B cell (primary cell): ENCODE data around the gene SFR1. TPM values are rescaled to one million over a fixed set of nuclear protein-coding genes. Genes with fewer than 3 reads are reported as not detected.

Experiments
- ATAC-seq: fragments of 200-7000 bp; cut with Tn5 transposase; one replicate; pipeline ENCODE4 v1.10.0; 2021; ENCODE audit warnings: low read depth, mild to moderate bottlenecking, moderate number of reproducible peaks, moderate library complexity
- CTCF ChIA-PET: fragments of 350-600 bp; sonication (Branson Sonifier 250); formaldehyde crosslinking; loops from one replicate; lab custom pipeline; 2021; ENCODE audit warnings: antibody characterized with exemption, inconsistent platforms; lab: Charles Lee
- POLR2A ChIA-PET: fragments of 350-600 bp; sonication (Branson Sonifier 250); formaldehyde crosslinking; loops from one replicate; lab custom pipeline; 2021; ENCODE audit warnings: antibody characterized with exemption; lab: Charles Lee
- DNase-seq: peaks from one replicate; pipeline ENCODE4 v3.0.0; 2013
- H2AFZ ChIP-seq: 2 replicates; pipeline ENCODE4 v1.6.1; 2012; ENCODE audit warnings: mild to moderate bottlenecking, low read depth, low read length; ENCODE audit not compliant: insufficient read depth, poor library complexity, severe bottlenecking
- H3K27ac ChIP-seq, 2 donors: 1 replicate in 1 of 2; 2 replicates in 1 of 2; pipeline ENCODE4 v1.5.1; 2012 to 2013; ENCODE audit warnings: low read length in 2 of 2, mild to moderate bottlenecking in 2 of 2, moderate library complexity in 1 of 2
- H3K27me3 ChIP-seq, 4 experiments: fragments of 200-600 bp in 1 of 4; sonication (generic) in 1 of 4; replicated peaks in 1 of 4; 1 replicate in 2 of 4; 2 replicates in 2 of 4; pipeline versions ENCODE4 v1.6.1 to v1.7.0; 2013 to 2016; ENCODE audit warnings: low read length in 3 of 4, mild to moderate bottlenecking in 2 of 4, mixed read lengths in 1 of 4, moderate library complexity in 1 of 4; ENCODE audit not compliant: insufficient read depth in 4 of 4, control insufficient read depth in 3 of 4; ENCODE audit errors: control extremely low read depth in 1 of 4
- H3K36me3 ChIP-seq, 2 experiments: replicated peaks in 1 of 2; 1 replicate in 1 of 2; 2 replicates in 1 of 2; pipeline versions ENCODE4 v1.6.1 to v1.7.1; 2013; ENCODE audit warnings: low read length in 1 of 2; ENCODE audit not compliant: insufficient read depth in 2 of 2, control insufficient read depth in 1 of 2; ENCODE audit errors: control extremely low read depth in 1 of 2, extremely low read depth in 1 of 2
- H3K4me1 ChIP-seq, 2 donors: fragments of 200-600 bp in 1 of 2; sonication (generic) in 1 of 2; 1 replicate in 1 of 2; 2 replicates in 1 of 2; pipeline versions ENCODE4 v1.5.1 to v1.6.1; 2013 to 2017; ENCODE audit warnings: low read length in 2 of 2; ENCODE audit not compliant: control insufficient read depth in 2 of 2, insufficient read depth in 2 of 2
- H3K4me2 ChIP-seq: replicated peaks from 2 replicates; pipeline ENCODE3; 2012; ENCODE audit warnings: mild to moderate bottlenecking, low read depth, low read length; ENCODE audit not compliant: poor library complexity, severe bottlenecking
- H3K4me3 ChIP-seq, 5 experiments: fragments of 200-600 bp in 1 of 5; sonication (generic) in 1 of 5; 1 replicate in 3 of 5; 2 replicates in 2 of 5; pipeline versions ENCODE4 v1.5.1 to v1.7.0; 2011 to 2016; ENCODE audit warnings: low read length in 4 of 5, mild to moderate bottlenecking in 4 of 5, low read depth in 2 of 5, control low read depth in 1 of 5, moderate library complexity in 1 of 5; ENCODE audit not compliant: insufficient read depth in 1 of 5; ENCODE audit errors: control extremely low read depth in 1 of 5, extremely low read depth in 1 of 5
- H3K79me2 ChIP-seq: fragments of 200-600 bp; sonication (generic); one replicate; pipeline ENCODE4 v1.6.0; 2016; ENCODE audit warnings: low read length; ENCODE audit not compliant: control insufficient read depth, insufficient read depth
- H3K9ac ChIP-seq: fragments of 200-600 bp; sonication (generic); 2 replicates; pipeline ENCODE4 v1.6.1; 2017; ENCODE audit warnings: mild to moderate bottlenecking, low read length, moderate library complexity
- H3K9me3 ChIP-seq, 3 donors: one replicate each; pipeline versions ENCODE4 v1.6.1 to v1.7.1; 2013; ENCODE audit warnings: low read length in 2 of 3; ENCODE audit not compliant: control insufficient read depth in 2 of 3, insufficient read depth in 1 of 3; ENCODE audit errors: control extremely low read depth in 1 of 3
- H4K20me1 ChIP-seq: 2 replicates; pipeline ENCODE4 v1.6.0; 2012; ENCODE audit warnings: mild to moderate bottlenecking, low read length; ENCODE audit not compliant: insufficient read depth, control insufficient read depth, poor library complexity, severe bottlenecking
- H3K27ac Mint-ChIP-seq: one replicate; pipeline ENCODE4 v1.8.0; 2021; ENCODE audit warnings: mixed read lengths
- H3K27me3 Mint-ChIP-seq: one replicate; pipeline ENCODE4 v1.8.0; 2021; ENCODE audit warnings: mixed read lengths
- H3K4me1 Mint-ChIP-seq: one replicate; pipeline ENCODE4 v1.8.0; 2021; ENCODE audit warnings: mixed read lengths
- H3K4me3 Mint-ChIP-seq: one replicate; pipeline ENCODE4 v1.8.0; 2021; ENCODE audit warnings: mixed read lengths
- H3K9me3 Mint-ChIP-seq: one replicate; pipeline ENCODE4 v1.8.0; 2022; ENCODE audit warnings: mixed read lengths; ENCODE audit not compliant: insufficient read depth
- CTCF ChIP-seq: fragments of 200-600 bp; IDR thresholded peaks from one replicate; pipeline ENCODE4 v1.8.0; 2022; ENCODE audit warnings: antibody characterized with exemption, mild to moderate bottlenecking
- EZH2 ChIP-seq: IDR thresholded peaks from 2 replicates; pipeline ENCODE4 v1.6.1; 2012; ENCODE audit warnings: borderline replicate concordance, low read depth, mild to moderate bottlenecking, moderate library complexity, low read length; ENCODE audit not compliant: insufficient read depth, poor library complexity, severe bottlenecking
- WGBS: methylation state at CpG from one replicate; pipeline ENCODE4 v1.1.5; 2013; ENCODE audit warnings: missing lambda C conversion rate; ENCODE audit not compliant: insufficient coverage; 5-methylcytosine and 5-hydroxymethylcytosine counted together
- intact Hi-C: fragments of 100-400 bp; cut with micrococcal nuclease; formaldehyde crosslinking; loops from one replicate; pipeline ENCODE4 v1.10.0; 2022
- polyA plus RNA-seq: library from polyadenylated mRNA; depleted of rRNA; stranded (reverse); fragments of >200 nt; gene quantifications from 2 replicates; pipeline ENCODE4 v1.2.3, GENCODE V29; 2012
- total RNA-seq, 2 donors: library from RNA; stranded (reverse); fragments of 120-200 nt in 1 of 2; gene quantifications; 1 replicate in 1 of 2; 2 replicates in 1 of 2; pipeline versions ENCODE4 v1.2.3 to v1.2.4, GENCODE V29; 2013 to 2022

Gene SFR1
- total and polyA plus RNA-seq, 2 donors (not counting 1 experiment from before 2014, with no cell fraction given) = 6.2 to 15.3 TPM

DNA sequence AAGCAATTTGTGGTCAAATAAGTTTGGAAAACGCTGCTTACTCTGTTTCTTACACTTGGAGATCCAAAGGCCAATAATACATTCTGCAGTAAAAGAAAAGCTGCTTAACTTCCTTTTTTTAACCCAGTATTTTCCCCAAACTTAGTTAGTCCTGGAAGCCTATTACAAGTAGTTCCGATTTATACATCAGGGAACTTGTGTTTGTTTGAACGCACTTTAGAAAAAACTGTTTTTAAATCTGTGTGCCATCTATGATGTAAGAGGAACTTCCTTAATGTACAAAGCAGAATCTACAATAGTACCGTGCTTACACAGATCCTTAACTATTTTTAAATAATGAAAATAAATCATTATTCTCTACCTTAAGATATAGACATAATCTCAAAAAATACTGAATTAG lies 23.0 kb downstream of the SFR1 start:
- Histone ChIP-seq H3K79me2 (no peaks in the 10 kb centered on the region), H3K4me3 (no peak overlapping the region), H2AFZ (no peak overlapping the region), H3K9me3 (no peaks in the 10 kb centered on the region), H3K4me2 (no peak overlapping the region), H3K9ac (no peak overlapping the region), H3K27ac (no peak overlapping the region), H3K4me1 (peaks cover 4 to 6% of the 10 kb centered on the region in 2 donors), H3K36me3 (no peaks in the 10 kb centered on the region), H4K20me1 (no peaks in the 10 kb centered on the region), H3K27me3 (peaks cover 0 to 8% (median 4%) of the 10 kb centered on the region in 4 experiments)
- POLR2A ChIA-PET = no interaction called here
- H3K27me3 Mint-ChIP-seq = peaks cover 18% of the 10 kb centered on the region
- TF ChIP-seq EZH2 = no peak
- no peak for TF ChIP-seq CTCF
- CTCF ChIA-PET = no interaction called here
- WGBS = no CpG with 5 or more reads among the region's 4 CpGs
- no peak overlapping the region for H3K27ac Mint-ChIP-seq
- intact Hi-C loops = no loop called here
- H3K4me3 Mint-ChIP-seq = no peak overlapping the region
- DNase-seq (no peak), ATAC-seq (no peak)
- peaks cover 6% of the 10 kb centered on the region for H3K4me1 Mint-ChIP-seq
- no peaks in the 10 kb centered on the region for H3K9me3 Mint-ChIP-seq

GRCh38 chr10:104146882-104147281 lies 24.9 kb downstream of the SFR1 start:
- Mint-ChIP-seq H3K4me1 (peaks cover 6% of the 10 kb centered on the region), H3K9me3 (peaks cover under 1% of the 10 kb centered on the region), H3K4me3 (no peak overlapping the region), H3K27ac (no peak overlapping the region), H3K27me3 (peaks cover 32% of the 10 kb centered on the region)
- no peak overlapping the region for H3K27ac ChIP-seq
- peaks cover 0 to 8% (median 1%) of the 10 kb centered on the region in 4 experiments for H3K27me3 ChIP-seq
- H3K4me3 ChIP-seq = no peak overlapping the region
- CTCF ChIA-PET = interaction anchor here (1.1 kb wide), 1 partner anchor 259 kb away, joined by 3 read pairs; no protein-coding TSS in a partner anchor
- no peak overlapping the region for H3K4me2 ChIP-seq
- DNase-seq = no peak
- no peaks in the 10 kb centered on the region for H3K36me3 ChIP-seq
- intact Hi-C loops = no loop called here
- H4K20me1 ChIP-seq = no peaks in the 10 kb centered on the region
- H3K9ac ChIP-seq = no peak overlapping the region
- no CpG with 5 or more reads among the region's 1 CpG for WGBS
- no peak for TF ChIP-seq CTCF
- no peak for TF ChIP-seq EZH2
- no peaks in the 10 kb centered on the region for H3K79me2 ChIP-seq
- POLR2A ChIA-PET = no interaction called here
- H3K9me3 ChIP-seq = peaks cover 0 to 6% (median 1%) of the 10 kb centered on the region in 3 donors
- ATAC-seq = no peak
- peaks cover 4 to 6% of the 10 kb centered on the region in 2 donors for H3K4me1 ChIP-seq
- H2AFZ ChIP-seq = no peak overlapping the region
